GM12873 (cell line): ENCODE data around the gene SCIMP.

Source experiments
- CTCF ChIP-seq: IDR thresholded peaks from 2 replicates; pipeline ENCODE4 v1.5.1; 2012; ENCODE audit warnings: low read depth, mild to moderate bottlenecking, moderate library complexity, low read length, control low read depth; ENCODE audit not compliant: insufficient read depth; ENCODE audit errors: missing control alignments

Gene SCIMP

GRCh38 chr17:5234645-5235576 lies at the start of gene SCIMP:
SCIMP (minus strand) TSS chr17:5234860; CDS start chr17:5234755, 105 bp downstream.
- TF ChIP-seq CTCF, result no peak

GRCh38 chr17:5283571-5284315 lies 49.1 kb upstream of the SCIMP start:
- no peak for TF ChIP-seq CTCF

- no peak for TF ChIP-seq CTCF
Measured at GRCh38 chr17:5282642-5283217, 48.1 kb upstream of the SCIMP start.

- TF ChIP-seq CTCF, result peak; percentile 24
Measured at GRCh38 chr17:5281814-5282641, 47.4 kb upstream of the SCIMP start, which contains the start of gene RABEP1. RABEP1 (plus strand) TSS chr17:5282284; CDS start chr17:5282487, 203 bp downstream.

- no peak for TF ChIP-seq CTCF
Measured at GRCh38 chr17:5272322-5272721, 37.7 kb upstream of the SCIMP start.

GRCh38 chr17:5269241-5269960 lies 34.7 kb upstream of the SCIMP start:
- TF ChIP-seq CTCF, result no peak
